Osteocyte (in vitro differentiated cells): Measurements from ENCODE around the gene SLC9B1. TPM values are rescaled to one million over a fixed set of nuclear protein-coding genes. Genes with fewer than 3 reads are reported as not detected.
"Not testable (repeated sequence)": the region's sequence is repeated elsewhere in the genome, so short reads cannot be mapped to it uniquely, and the experiment has no call there.

Source experiments
- DNase-seq: peaks from one replicate; pipeline ENCODE4 v3.0.0; 2021; ENCODE audit warnings: mixed read lengths; ENCODE audit not compliant: unreplicated experiment; ENCODE audit errors: extremely low spot score
- H3K27ac Mint-ChIP-seq: one replicate; pipeline ENCODE4 v1.8.0; 2021; ENCODE audit warnings: mild to moderate bottlenecking, mixed read lengths; ENCODE audit not compliant: unreplicated experiment
- H3K27me3 Mint-ChIP-seq: one replicate; pipeline ENCODE4 v1.8.0; 2021; ENCODE audit warnings: mixed read lengths; ENCODE audit not compliant: unreplicated experiment
- H3K36me3 Mint-ChIP-seq: one replicate; pipeline ENCODE4 v1.8.0; 2021; ENCODE audit warnings: mixed read lengths; ENCODE audit not compliant: unreplicated experiment
- H3K4me1 Mint-ChIP-seq: one replicate; pipeline ENCODE4 v1.8.0; 2021; ENCODE audit warnings: mixed read lengths; ENCODE audit not compliant: unreplicated experiment
- H3K4me3 Mint-ChIP-seq: one replicate; pipeline ENCODE4 v1.8.0; 2021; ENCODE audit warnings: mild to moderate bottlenecking, moderate library complexity, mixed read lengths; ENCODE audit not compliant: unreplicated experiment
- H3K9me3 Mint-ChIP-seq: one replicate; pipeline ENCODE4 v1.8.0; 2021; ENCODE audit warnings: mixed read lengths; ENCODE audit not compliant: unreplicated experiment
- CTCF ChIP-seq: fragments of 200-600 bp; sonication (generic); IDR thresholded peaks from 2 replicates; pipeline ENCODE4 v1.5.0; 2021; ENCODE audit warnings: antibody characterized with exemption, mild to moderate bottlenecking, moderate library complexity
- total RNA-seq: library from RNA; stranded (reverse); gene quantifications from 2 replicates; pipeline ENCODE4 v1.2.1, GENCODE V29; 2021

The SLC9B1 gene
- total RNA-seq, 1 donor from 2014 or later = 1.8 TPM

- H3K36me3 Mint-ChIP-seq = no peaks in the 10 kb centered on the region
- no peak overlapping the region for H3K4me3 Mint-ChIP-seq
- no peak overlapping the region for H3K27ac Mint-ChIP-seq
- H3K9me3 Mint-ChIP-seq = no peaks in the 10 kb centered on the region
- H3K27me3 Mint-ChIP-seq = peaks cover 33% of the 10 kb centered on the region
- H3K4me1 Mint-ChIP-seq = no peaks in the 10 kb centered on the region
- TF ChIP-seq CTCF = no peak
- DNase-seq = no peak
These were observed 31.0 kb downstream of the SLC9B1 start for GRCh38 chr4:102988429-102989020.

- no peak overlapping the region for H3K27ac Mint-ChIP-seq
- H3K36me3 Mint-ChIP-seq = no peaks in the 10 kb centered on the region
These were observed 38.5 kb downstream of the SLC9B1 start for GRCh38 chr4:102981005-102981404.

GRCh38 chr4:102961813-102962212 is 57.7 kb downstream of the SLC9B1 start:
- not testable (repeated sequence) for DNase-seq, H3K4me1 Mint-ChIP-seq, H3K27ac Mint-ChIP-seq, H3K9me3 Mint-ChIP-seq, H3K36me3 Mint-ChIP-seq, H3K4me3 Mint-ChIP-seq
- H3K27me3 Mint-ChIP-seq = peaks cover 15% of the 10 kb centered on the region

More at GRCh38 chr4:102981005-102981404, 38.5 kb downstream of the SLC9B1 start:
- no peak overlapping the region for H3K4me3 Mint-ChIP-seq
- no peak for DNase-seq
- H3K4me1 Mint-ChIP-seq = no peaks in the 10 kb centered on the region
- peaks cover 4% of the 10 kb centered on the region for H3K9me3 Mint-ChIP-seq
- peaks cover 38% of the 10 kb centered on the region for H3K27me3 Mint-ChIP-seq
- TF ChIP-seq CTCF = no peak

- H3K27ac Mint-ChIP-seq = no peak overlapping the region
- H3K9me3 Mint-ChIP-seq = no peaks in the 10 kb centered on the region
- H3K4me3 Mint-ChIP-seq = no peak overlapping the region
- no peak for DNase-seq
- no peaks in the 10 kb centered on the region for H3K4me1 Mint-ChIP-seq
- peaks cover 33% of the 10 kb centered on the region for H3K27me3 Mint-ChIP-seq
- no peaks in the 10 kb centered on the region for H3K36me3 Mint-ChIP-seq
- TF ChIP-seq CTCF = no peak
These were observed 60.0 kb downstream of the SLC9B1 start for GRCh38 chr4:102959496-102959895.

GRCh38 chr4:102945066-102945465 is 74.4 kb downstream of the SLC9B1 start:
- no peak for DNase-seq
- Mint-ChIP-seq H3K27ac (no peak overlapping the region), H3K4me3 (no peak overlapping the region), H3K9me3 (peaks cover 7% of the 10 kb centered on the region), H3K36me3 (no peaks in the 10 kb centered on the region), H3K4me1 (no peaks in the 10 kb centered on the region), H3K27me3 (peaks cover 36% of the 10 kb centered on the region)
- no peak for TF ChIP-seq CTCF

- H3K27ac Mint-ChIP-seq, H3K4me1 Mint-ChIP-seq, H3K9me3 Mint-ChIP-seq, H3K4me3 Mint-ChIP-seq, DNase-seq, H3K36me3 Mint-ChIP-seq: not testable (repeated sequence)
- H3K27me3 Mint-ChIP-seq = peaks cover 55% of the 10 kb centered on the region
These were observed 81.4 kb downstream of the SLC9B1 start for GRCh38 chr4:102938063-102938462.
